Sigmoid colon (tissue), 4 donors: ENCODE results near the gene RCOR2.
A peak's percentile ranks its signal among the peaks of the same experiment; 100 is the strongest.

Experiments
- CTCF ChIP-seq, 4 experiments: fragments of 450-650 bp in 3 of 4; fragments of 200-600 bp in 1 of 4; IDR thresholded peaks; one replicate each; pipeline ENCODE4 v1.5.1; 2016 to 2019; ENCODE audit warnings: antibody characterized with exemption in 4 of 4, mild to moderate bottlenecking in 3 of 4, moderate library complexity in 2 of 4
- EP300 ChIP-seq, 4 donors: sonication (generic); formaldehyde crosslinking; IDR thresholded peaks; one replicate each; pipeline ENCODE4 v1.6.1; 2017; ENCODE audit warnings: antibody characterized with exemption in 4 of 4
- POLR2A ChIP-seq, 2 donors: fragments of 450-650 bp; IDR thresholded peaks; one replicate each; pipeline ENCODE4 v1.6.1; 2016; ENCODE audit warnings: antibody characterized with exemption in 2 of 2, mild to moderate bottlenecking in 2 of 2, moderate library complexity in 2 of 2
- POLR2AphosphoS5 ChIP-seq, 4 donors: sonication (generic); formaldehyde crosslinking; IDR thresholded peaks; one replicate each; pipeline ENCODE4 v1.6.1; 2017; ENCODE audit warnings: antibody characterized with exemption in 4 of 4

GRCh38 chr11:63871962-63872799 lies 44.8 kb downstream of the RCOR2 start:
- TF ChIP-seq CTCF (IDR thresholded peaks at IDR 0.05): peak in 2 of 4 experiments; percentile 21 to 23
- TF ChIP-seq POLR2A (IDR thresholded peaks at IDR 0.05): no peak
- no peak for TF ChIP-seq EP300 (IDR thresholded peaks at IDR 0.05)
- peak in 3 of 4 donors; percentile 14 to 64 (median 39) for TF ChIP-seq POLR2AphosphoS5 (IDR thresholded peaks at IDR 0.05)
